Hippocampal formation (tissue), 2 donors: ENCODE data around the gene CDY2B.
"Not testable (repeated sequence)": the region's sequence is repeated elsewhere in the genome, so short reads cannot be mapped to it uniquely, and the experiment has no call there.

ENCODE experiments used
- DNase-seq, 2 donors: peaks; one replicate each; lab custom pipeline; 2025; lab: John Stamatoyannopoulos, UW

Gene CDY2B, protein sequence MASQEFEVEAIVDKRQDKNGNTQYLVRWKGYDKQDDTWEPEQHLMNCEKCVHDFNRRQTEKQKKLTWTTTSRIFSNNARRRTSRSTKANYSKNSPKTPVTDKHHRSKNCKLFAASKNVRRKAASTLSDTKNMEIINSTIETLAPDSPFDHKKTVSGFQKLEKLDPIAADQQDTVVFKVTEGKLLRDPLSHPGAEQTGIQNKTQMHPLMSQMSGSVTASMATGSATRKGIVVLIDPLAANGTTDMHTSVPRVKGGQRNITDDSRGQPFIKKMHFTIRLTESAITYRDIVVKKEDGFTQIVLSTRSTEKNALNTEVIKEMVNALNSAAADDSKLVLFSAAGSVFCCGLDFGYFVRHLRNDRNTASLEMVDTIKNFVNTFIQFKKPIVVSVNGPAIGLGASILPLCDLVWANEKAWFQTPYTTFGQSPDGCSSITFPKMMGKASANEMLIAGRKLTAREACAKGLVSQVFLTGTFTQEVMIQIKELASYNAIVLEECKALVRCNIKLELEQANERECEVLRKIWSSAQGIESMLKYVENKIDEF

GRCh38 chrY:17880120-17880519 lies at the start of gene CDY2B:
TSS of gene CDY2B (minus strand) at chrY:17880220. CDS start at chrY:17879892, 328 bp downstream.
- not testable (repeated sequence) for DNase-seq

GRCh38 chrY:17908009-17908408 lies 28.0 kb upstream of the CDY2B start:
- not testable (repeated sequence) for DNase-seq

DNA sequence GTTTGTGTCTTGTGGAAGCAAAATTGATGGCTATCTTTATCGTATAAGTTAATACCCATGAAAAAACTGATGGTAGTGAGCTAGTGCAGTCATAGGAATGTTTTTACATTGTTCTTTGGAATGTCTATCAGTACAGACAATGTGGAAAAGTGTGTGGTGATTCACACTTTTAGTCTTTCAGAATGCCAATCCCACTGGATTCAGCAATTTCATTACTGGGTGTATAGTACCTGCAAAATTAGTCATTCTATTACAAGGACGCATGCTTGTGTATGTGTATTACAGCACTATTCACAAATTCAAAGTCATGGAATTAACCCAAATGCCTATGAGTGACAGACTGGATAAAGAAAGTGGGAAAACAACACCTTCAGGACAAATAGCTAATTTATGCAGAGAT lies 27.3 kb upstream of the CDY2B start:
- DNase-seq, result not testable (repeated sequence)

DNA sequence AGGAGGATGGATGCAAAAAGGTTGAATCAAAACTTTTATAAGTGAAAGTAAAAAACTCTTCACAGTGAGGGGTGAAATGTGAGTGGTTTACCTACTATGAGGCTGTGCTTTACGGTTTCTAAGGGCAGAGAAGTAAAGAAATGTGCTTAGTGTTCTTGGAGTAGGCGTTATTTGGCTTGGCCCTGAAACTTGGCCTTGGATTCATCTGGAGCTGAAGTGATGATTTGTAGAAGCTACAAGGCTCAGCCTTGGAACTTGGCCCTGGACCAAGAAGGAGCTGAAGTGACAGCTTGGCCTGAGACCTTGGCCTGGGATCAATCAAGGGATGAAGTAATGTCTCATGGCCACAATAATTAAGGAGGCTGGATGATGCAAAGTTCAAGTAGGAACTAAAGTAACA lies 1.7 kb upstream of the CDY2B start:
- DNase-seq, result not testable (repeated sequence)

GRCh38 chrY:17876767-17877166 lies 3.3 kb downstream of the CDY2B start:
- not testable (repeated sequence) for DNase-seq

DNA sequence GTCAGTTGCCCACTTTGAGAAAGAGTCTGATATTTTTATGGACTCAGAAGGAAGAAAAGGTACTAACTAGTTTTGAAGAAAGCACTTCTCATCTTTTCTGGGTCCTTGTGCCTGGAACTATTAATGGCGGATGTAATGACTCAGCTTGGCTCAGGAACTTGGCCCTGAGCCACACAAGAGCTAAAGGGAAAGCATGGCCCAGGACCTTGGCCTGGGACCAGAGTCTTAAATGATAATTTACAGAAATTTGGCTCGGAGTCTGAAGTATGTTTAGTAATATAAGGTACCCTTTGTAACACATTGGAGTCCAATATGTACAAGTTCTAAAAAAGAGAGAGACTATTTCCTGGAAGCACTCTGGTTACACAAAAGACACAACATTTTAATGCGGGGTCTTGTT lies 4.6 kb downstream of the CDY2B start:
- DNase-seq, result not testable (repeated sequence)

- not testable (repeated sequence) for DNase-seq
Observed at GRCh38 chrY:17871194-17871903, 8.7 kb downstream of the CDY2B start.

DNA sequence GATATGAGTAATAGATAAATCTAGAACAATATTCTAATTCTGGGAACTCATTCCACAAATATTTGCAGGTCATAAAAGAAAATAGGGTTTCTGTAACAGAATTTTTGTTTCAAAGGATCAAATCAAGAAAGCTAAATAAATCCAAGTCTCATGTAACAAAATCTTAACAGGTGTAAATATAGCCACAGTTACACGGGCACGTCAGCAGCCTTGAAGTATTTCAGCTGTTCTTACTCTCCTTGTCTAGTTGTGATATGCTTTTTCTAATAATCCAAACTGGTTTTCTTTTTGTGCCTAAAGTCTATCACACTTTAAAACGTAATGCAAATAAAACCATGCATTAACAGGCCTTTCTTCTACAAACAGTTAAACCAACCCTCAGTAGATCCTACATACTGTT lies 9.3 kb downstream of the CDY2B start:
- DNase-seq, result not testable (repeated sequence)

GRCh38 chrY:17867850-17868249 lies 12.2 kb downstream of the CDY2B start:
- not testable (repeated sequence) for DNase-seq

- not testable (repeated sequence) for DNase-seq
Observed at GRCh38 chrY:17860634-17861033, 19.4 kb downstream of the CDY2B start.

GRCh38 chrY:17856963-17857848 lies 22.8 kb downstream of the CDY2B start:
- not testable (repeated sequence) for DNase-seq

DNA sequence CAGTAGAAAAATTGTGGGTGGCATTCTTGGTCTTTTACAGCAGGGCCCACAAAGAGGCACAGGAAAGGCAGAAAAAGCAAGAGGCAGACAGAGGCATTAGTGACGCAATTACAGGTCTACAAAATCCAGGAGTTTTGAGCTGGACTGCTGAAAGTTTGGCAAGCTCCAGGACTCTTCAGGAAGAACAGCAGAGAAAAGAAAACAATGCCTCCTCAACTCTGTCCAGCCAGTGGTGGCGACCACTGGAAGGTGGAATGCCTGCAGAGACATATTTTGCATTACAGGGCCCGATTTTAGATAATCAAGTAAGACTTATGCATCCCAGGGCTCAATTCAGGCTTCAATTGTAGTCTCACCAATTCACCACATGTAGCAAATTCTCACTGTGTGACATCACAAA lies 23.5 kb downstream of the CDY2B start:
- DNase-seq, result not testable (repeated sequence)

DNA sequence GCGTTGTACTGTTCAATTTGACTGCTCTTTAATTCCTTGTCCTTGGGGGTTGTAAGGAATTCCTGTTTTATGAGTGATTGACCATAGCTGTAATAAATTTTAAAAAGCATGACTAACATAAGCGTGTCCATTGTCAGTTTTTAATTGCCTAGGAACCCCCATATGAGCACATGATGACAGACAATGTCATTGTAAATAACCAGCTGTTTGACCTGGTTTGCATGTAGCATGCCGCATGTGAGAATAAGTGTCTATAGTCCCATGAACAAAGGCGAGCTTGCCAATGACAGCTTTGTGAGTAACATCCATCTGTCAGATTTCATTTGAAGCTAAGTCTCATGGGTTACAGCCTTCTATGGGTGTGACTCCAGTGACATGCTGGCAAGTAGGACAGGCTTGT lies 30.9 kb downstream of the CDY2B start:
- DNase-seq, result not testable (repeated sequence)

DNA sequence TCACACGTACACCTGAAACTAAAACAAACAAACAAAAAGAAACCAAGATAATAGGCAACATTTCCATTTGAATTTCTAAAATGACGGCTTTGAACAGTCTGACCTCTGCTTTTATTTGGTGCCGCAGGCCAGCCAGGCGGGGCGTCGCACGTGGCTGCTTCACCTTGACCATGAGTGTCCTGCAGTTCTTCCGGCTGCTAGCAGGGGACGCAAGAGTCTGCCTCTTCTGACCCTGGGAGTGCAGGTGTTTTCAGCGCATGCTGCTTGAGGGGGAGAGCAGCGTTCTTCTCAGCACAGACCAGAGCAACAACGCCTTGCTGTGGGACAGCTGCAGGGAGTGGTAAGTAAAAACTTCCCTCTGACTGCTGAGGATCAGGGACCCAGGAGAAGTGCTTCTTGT lies 47.9 kb downstream of the CDY2B start:
- DNase-seq, result not testable (repeated sequence)
